Measurements from ENCODE around the gene AKAP8.

GRCh38 chr19:15401397-15401710 is 21.8 kb upstream of the AKAP8 start:
- TF ChIP-seq TAF1 (IDR thresholded peaks at IDR 0.05; ENCODE audit: low read depth) (no peak), CTCF (IDR thresholded peaks at IDR 0.05; ENCODE audit: poor library complexity, severe bottlenecking) (no peak), EZH2 (IDR thresholded peaks at IDR 0.05; ENCODE audit: borderline replicate concordance, insufficient read depth, low read length, poor library complexity, severe bottlenecking) (no peak), SMC3 (conservative IDR thresholded peaks at IDR 0.05; ENCODE audit: poor library complexity) (no peak), EP300 (conservative IDR thresholded peaks at IDR 0.05; ENCODE audit: poor library complexity, severe bottlenecking) (no peak)

Measured in neural cell (in vitro differentiated cells).